COLO829 (cell line): ENCODE data around the gene KDM4C.

Experiments used
- DNase-seq: peaks from one replicate; pipeline ENCODE4 v3.0.0; 2012; ENCODE audit warnings: low spot score

The KDM4C gene

GRCh38 chr9:7143645-7144200 lies 385.9 kb downstream of the KDM4C start:
- DNase-seq, result no peak

DNA sequence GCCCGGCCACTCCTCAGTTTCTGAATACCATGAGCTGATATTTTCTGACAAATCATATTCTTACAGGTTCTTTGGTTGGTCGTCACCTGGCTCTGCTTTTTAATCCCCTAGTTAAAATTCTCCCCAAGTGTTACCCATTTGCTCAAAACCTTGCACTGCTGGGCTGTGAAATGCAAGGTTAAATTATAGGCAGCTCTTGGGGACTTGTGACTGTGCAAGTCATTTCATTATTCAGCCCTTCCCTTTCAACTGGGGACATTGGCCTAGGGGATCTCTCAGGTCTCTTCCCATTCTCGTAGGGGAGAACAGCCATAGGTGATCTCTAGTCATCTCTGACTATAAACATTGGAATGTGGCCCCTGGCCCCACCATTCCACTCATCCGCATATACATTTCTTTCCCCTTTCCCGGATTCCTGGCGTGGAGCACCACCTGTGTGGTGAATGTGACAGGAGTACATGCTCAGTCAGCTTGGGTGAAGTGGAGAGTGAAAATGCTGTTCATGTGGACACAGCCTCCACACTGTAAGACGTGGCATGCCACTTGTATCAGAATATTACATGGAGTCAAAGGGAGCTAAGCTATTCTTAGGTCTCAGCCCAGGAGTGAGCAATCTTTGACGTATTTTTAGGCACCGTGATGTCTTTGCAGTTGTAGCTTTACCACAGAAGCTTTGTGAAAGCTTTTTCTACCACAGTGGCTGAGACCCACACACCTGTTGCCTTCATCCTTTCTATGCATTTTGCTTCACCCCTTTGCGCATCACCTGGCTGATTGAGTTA lies 386.7 kb downstream of the KDM4C start:
- DNase-seq, result no peak

GRCh38 chr9:7145361-7146069 lies 387.7 kb downstream of the KDM4C start:
- no peak for DNase-seq

DNA sequence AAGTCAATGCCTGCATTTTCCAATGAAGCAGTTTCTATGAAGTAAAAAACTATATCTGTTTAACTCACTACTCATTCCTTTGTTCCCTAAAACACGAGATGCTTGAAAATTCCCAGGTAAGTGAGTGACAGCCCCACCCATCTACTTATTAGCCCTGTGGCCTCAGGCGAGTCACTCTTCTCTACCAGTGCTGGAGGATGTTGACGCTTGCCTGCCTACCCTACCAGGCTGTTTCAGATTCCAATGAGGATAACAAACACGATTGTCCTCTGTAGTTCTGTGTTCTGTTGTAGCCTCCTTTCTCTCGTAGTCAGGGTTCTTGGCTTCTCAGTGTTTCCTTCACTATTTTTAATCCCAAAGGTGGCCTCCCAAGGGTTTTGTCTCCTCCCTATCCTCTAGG lies 388.8 kb downstream of the KDM4C start:
- no peak for DNase-seq

DNA sequence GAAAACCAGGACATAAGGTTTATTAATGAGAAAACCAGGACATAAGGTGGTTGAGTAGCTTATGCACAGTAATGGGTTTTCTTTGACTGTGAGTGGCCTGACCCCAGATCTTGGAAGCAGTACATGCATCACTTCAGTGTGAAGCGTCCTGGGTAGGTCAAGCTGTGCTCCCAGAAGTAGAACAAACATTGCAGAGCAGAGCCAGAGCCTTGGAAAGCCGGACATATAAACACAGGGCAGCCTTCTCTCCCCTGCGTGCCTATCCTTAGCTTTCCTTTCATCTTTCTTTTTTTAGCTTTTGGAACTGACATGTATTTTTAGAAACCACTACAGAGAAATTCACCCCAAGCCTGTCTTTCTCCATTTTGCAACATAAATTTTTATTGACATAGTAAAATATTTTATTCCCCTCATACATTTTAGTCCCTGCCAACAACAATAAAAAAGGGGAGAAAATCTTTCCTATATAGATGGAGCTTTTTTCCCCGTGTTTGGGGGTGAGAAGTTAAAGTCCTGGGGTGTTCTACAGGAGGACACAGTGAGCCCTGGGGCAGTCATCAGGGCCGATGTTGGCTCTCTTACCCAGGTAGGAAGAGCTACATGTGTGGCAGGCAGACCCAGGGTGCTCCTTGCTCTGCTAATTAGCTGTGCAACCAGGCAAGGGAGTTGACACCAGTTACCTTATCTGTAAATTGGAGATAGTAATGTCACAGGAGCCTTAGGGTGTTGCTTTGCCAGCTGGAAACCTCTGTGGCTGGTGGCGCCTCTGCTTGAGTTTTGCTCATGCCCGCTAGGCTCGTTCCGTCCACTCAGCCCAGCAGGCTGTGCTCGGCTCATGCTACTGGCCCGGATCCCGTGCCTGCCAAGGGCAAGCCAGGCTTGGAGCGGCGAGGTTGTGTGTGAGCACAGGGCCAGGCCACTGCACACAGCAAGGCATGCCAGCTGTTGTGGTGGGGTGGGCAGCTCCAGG lies 389.6 kb downstream of the KDM4C start:
- no peak for DNase-seq

GRCh38 chr9:7148243-7148765 lies 390.5 kb downstream of the KDM4C start:
- DNase-seq, result no peak

- DNase-seq, result no peak
Observed at GRCh38 chr9:7149258-7149657, 391.5 kb downstream of the KDM4C start.

- no peak for DNase-seq
Observed at GRCh38 chr9:7150153-7150890, 392.5 kb downstream of the KDM4C start.

DNA sequence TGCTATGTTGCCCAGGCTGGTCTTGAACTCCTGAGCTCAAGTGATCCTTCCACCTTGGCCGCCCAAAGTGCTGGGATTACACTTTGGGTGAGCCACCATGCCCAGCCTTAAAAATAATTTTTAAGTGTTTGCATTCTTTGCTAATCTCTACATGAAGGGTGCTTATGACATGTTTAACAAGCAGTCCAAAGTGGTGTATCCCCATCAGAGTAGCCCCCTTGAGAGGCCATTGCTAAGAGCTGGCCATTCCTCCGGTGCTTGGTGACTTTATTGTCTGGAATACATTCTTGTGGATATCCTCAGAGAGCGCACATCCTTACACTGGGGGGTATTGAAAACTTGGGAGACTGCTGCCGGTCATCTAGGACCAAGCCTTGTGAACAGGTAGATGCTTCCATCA lies 395.4 kb downstream of the KDM4C start:
- DNase-seq, result no peak

- DNase-seq, result no peak
Observed at GRCh38 chr9:7153566-7153965, 395.8 kb downstream of the KDM4C start.

GRCh38 chr9:7154003-7154619 lies 396.3 kb downstream of the KDM4C start:
- no peak for DNase-seq

DNA sequence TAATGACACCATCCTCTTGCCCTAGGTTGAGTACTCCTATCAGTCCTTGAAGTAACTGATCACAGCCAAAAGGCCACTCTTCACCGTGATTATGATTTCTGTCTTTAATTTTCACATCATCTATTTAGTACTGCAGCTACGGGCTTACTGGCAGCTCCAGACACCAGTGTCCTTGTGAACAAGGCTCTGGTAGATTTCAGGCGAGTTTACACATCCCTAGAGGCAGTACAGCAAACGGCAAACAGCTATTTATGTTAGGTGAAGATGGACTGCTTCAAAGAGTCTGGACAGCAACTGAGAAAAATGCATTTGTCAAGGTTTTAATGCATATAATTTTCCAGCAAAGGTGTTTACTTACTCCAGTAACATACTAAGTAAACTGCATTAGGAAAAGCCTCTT lies 396.9 kb downstream of the KDM4C start:
- DNase-seq, result no peak

GRCh38 chr9:7161469-7161868 lies 403.7 kb downstream of the KDM4C start:
- DNase-seq, result no peak

GRCh38 chr9:7163932-7164331 lies 406.2 kb downstream of the KDM4C start:
- DNase-seq, result no peak

DNA sequence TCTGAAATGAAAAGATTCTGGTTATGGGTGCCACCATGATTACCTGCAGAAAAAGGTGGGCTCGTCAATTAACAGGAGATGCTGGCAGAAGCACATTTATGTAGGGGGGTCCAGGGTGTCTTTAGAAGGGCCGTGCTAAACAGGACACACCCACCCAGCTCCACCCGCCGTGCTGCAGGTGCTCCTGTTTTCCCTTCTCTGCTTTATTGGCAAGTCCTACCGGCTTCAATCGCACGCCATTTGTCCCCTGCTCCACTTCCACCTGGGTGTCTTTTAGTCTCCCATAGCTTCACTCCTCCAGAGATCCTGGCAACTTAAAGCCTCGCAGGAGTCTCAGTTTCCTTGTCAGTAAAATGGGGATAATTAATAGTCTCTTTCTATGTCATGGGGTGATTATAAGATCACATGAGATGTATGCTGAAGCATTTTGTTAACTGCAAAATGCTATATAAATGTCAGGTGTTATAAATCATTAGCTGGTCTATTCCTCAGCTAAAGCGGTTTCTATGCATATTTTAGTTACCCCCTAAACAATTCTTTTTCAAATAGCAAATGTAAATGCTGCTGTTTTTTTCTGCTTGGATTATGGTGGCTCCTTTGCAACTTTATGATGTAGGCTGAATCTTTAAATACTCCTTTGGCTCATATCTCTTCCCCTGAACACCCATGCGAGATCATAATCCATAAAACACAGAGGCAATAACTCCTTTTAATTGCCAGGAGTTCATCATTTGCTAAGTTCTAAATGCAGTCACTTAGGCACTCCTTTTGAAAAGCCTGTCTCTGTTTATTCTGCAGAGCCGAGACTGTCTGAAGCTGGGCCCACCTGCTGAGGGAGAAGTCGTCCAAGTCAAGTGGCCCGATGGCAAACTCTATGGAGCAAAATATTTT lies 406.9 kb downstream of the KDM4C start:
- DNase-seq, result no peak

DNA sequence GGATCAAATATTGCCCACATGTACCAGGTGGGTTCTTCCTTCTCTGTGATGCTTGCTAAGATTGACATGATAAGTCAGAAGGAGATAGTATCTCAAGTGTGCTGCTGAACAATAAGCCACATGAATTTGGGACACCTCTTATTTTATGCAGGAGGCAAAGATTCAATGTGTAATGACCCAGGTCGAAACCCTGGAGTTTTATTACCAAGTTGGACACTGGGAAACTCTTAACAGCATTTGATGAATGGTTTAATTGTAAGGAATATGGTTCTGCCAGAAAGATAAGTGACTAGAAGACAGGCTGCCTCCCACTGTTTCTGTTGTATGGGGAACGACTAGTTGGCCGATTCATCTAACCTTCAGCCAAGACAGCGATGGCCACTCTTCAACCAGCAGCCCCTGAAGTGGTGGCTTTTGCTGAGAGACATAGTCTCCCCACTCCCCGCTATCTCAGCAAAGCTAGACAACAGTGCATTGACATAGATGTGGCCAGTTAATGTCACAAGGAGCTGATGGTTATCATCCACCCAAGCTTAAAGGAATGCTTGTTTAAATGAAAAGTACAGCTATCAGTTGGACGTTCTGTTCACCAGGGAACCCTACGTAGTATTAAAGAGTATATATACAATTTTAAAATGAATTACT lies 407.7 kb downstream of the KDM4C start:
- DNase-seq, result no peak

GRCh38 chr9:7166074-7166473 lies 408.3 kb downstream of the KDM4C start:
- no peak for DNase-seq

DNA sequence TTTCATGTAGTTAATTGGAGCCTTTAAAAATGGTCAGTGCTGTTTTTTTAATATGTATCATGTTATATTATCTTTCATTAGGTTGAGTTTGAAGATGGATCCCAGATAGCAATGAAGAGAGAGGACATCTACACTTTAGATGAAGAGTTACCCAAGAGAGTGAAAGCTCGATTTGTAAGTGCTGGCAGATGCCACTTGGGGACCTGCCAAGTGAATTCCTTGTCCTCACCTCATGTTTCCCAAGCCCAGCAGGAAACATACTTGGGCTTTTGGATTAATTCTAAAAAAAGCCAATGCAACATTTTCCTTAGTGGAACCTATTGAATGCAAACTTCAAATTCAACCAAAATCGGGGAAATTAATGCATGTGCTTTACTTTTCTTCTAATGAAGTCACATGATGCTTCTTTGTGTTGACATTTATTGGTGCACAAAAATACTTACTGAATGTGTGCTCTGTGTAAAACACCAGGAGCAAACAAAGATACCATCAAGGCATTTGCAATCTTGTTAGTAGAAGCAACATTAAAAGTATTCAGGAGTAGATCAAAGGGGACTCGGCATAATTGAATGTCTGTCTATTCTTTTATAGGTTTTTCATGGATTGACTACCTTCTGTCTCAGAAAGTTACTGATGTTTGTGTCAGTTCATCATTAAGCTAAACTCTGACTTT lies 412.1 kb downstream of the KDM4C start:
- DNase-seq, result no peak
